ENCODE measurements around the gene LMX1A.

Gene LMX1A

DNA sequence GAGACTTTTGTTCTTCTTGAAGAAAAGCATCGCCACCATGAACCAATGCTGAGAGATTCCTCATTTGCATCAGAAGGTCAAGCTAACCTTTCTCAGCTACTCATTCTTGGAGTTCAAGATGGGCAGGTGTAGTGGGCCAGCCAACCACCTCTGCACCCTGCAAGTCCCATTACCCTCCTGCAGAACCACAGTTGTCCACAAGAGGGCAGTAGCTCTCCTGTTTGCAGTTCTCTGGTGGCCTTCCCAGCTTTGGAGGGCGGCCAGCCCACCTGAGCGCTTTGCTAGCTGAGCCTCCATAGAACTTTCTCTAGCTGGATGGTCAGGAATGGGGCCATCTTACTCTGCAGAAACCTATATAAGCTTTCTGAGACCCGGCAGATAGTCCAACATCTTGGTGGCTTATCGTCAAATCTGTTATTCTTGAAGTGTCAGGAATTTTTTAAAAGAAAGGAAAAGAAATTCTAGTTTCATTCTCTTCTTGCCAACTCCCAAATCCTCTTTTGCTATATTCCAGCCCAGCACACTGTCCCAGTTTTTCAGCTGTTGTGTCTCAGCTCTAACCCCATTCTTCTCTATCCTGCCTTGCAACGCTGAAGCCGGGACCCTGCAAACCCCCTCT, 11.0 kb upstream of the LMX1A start:
- DNase-seq (ENCODE audit: low spot score), result peak; percentile 79

DNA sequence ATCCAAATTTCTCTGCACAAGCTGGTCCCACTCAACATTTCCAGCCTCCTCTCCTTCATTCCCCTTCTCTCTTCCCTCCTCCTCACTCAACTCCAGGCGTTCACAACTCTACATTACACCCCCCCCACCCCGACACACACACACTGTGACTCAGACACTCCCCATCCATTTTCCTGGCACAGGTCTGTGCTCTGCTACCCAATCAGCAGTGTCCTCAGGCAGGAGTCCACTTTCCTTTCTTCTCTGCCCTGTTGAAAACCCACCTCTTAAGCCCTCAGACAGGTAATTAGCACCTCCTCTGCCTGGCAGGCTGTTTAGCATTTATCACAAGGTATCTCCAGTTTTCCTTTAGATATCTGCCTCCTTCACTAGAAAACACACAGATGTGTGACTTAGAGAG, 8.8 kb upstream of the LMX1A start:
- DNase-seq (ENCODE audit: low spot score), result no peak

DNA sequence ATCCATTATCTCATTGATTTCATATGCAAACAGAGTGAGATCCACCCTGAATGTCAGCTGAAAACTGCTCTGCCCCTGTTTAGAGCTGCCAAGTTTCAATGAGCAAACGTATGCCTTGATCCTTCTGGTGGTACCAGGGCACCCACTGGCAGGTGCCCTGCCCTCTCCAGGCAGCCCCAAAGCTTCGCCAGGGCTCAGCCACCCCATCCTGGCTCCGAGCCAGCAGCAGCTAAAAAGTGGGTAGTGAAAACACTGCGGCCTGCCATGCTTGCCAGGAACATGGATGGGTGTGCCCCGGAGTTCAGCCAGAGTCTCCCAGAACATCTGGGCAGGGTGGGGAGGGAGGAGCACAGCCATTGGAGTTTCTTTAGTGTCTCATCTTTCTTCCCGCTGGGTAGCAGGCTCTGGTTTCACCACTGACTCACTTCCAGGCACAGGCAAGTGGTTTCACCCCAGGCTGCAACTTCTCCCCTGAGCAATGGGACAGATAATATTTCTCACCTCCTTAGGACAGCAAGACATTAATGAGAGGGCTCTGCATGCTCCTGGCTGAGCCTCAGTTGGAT, 8.1 kb upstream of the LMX1A start:
- DNase-seq (ENCODE audit: low spot score), result no peak

DNA sequence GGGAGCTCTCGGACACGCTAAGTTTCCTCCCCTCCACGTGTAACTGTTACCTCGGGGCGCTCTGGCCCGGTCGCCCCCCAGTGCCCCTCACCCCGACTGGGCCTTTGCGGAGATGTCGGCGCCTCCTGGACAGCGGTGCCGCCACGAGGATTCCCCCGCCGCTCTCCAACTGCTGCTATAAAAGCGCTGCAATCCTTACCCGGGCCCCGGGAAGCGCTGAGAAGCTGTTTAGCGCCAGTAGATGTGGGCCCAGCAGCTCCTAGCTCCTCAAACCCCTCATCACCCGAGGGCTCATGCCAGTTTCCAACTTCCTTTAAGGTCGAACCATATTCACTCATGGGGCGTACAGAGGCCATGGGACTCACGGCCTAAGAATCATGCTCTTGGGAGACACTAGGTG, 361 bp upstream of the LMX1A start:
- DNase-seq (ENCODE audit: low spot score), result no peak

DNA sequence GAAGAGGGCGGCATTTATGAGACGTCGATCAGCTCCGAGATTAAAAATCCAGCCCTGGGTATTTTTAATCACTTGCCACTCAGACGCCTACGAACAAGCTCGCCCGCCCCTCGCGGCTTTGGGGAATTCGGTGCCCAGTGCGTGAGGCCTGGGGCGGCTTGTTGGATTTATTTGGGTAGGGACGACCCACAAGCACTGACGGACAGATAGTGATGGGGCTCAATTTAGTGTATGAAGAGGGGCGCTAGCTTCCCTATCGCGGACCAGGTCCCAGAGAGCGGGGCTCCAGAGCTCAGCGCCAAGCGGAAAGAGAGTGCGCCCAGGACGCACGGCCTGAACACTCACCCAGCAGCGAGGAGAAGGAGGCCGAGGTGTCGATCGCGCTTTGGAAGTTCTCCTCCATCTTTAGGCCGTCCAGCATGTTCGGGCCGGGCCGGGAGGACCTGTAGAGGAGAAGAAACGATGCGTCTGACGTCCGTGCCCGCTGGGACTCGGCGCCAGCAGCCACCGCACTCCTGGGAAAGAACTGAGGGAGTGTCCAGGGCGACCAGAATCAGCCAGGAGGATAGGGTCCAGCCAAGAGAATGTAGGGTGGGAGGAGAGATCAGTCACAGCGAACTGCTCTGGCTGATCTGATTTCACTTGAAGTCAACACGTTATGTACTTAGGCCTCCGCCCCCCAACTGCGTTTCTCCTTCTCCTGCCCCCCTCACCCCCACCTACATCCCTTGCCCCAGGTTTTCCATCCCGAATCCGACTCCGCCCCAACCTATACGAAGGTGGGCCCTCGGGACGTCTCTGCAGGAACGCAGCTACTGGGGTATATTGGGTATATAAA, 1.2 kb downstream of the LMX1A start:
- DNase-seq (ENCODE audit: low spot score), result no peak

DNA sequence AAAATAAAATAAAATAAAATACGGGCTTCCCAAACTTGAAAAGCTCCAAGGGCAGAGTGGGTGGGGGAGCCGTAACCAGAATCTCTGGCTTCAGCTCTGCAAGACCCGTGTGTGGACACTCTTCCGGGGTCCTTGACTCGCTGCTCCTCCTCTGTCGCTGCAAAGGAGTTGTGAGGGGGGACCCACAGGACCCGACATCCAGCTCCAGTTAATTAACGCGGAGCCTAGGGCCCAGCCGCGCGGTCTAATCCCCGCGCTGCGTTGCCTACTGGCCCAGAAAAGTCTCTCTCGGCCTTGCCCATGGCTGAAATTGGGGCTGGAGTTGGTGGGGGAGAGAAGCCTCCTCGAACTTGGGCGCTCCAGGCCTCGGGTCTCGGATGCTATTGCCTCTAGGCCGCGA, 1.8 kb downstream of the LMX1A start:
- DNase-seq (ENCODE audit: low spot score), result no peak

DNA sequence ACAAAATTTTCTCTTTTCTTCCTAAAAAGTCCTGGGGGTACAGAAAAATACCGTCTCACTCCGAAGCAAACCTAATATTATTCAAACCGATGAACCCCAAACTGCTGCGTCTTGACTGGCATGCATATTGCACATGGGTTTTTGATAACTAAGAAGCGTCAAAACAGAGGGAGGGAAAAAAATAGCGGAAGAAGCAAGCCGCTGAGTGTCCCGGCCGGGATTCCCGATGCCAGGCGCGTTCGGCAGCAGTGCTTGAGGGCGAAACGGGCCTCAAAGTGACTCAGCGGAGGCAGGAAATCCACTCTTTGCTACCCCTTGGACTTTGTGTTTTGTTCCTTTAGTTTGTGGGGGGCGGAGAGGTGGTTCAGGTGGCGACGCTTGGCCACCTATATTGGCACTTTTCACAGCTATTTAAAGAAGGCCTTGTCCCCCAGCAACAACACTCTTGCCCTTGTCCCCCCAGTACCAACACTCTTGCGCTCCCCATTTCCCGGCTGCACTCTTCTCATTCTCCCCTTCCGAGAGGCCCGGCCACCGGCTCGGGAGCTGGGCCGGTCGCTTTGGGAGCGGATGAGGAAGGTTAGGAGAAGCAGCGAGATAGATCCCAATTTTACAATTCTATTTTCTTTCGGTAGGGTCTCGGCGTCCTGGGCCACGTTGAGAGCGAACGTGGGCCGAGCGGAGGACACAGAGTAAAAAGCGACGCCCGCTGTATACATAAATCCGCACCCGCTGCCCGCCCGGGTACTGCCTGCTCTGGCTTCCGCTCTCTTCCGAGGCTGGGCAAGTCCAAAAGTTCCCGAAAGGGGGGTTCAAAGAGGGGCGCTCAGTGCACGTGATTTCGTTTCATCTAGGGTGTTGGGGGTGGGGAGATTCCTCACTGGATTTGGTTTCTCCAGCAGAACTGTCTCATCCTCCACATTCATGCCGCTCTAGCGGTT, 2.5 kb downstream of the LMX1A start:
- DNase-seq (ENCODE audit: low spot score), result no peak

DNA sequence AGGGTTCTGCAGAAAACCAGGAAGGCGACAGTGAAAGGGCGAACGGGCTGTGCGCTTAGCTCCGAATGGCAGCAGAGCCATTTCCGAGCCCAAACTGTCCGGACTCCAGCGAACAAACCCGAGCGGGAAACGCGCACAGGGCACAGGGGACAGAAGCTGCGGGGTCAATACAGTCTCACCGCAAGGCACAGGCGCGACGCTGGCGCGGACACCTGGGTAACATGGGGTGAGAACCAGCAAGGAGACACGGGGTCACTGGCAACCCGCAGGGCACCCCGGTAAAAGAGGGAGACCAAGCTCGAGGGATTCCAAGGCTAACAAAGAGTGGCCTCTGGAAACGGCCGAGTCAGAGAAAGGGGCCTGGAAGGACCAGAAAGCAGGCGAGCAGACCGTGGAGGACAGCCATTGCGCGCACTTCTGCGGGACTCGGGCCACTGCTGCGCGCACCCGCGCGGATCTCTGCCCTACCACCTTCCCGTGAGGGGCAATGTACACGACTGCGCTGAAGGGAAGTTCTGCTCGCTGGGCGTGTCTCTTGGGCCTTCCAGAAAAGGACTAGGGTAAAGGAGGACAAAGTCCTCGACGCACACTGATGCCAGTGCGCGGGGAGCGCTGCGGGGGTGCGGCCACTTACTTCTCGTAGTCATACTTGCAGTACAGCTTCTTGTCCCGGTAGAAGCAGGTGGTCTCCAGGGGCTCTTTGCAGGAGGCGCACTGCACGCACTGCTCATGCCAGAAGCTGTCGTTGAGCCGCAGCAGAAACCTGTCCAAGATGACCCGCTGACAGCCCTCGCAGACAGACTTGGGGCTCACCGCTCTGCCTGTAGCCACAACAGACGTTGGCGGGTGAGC, 3.8 kb downstream of the LMX1A start:
- DNase-seq (ENCODE audit: low spot score), result no peak

DNA sequence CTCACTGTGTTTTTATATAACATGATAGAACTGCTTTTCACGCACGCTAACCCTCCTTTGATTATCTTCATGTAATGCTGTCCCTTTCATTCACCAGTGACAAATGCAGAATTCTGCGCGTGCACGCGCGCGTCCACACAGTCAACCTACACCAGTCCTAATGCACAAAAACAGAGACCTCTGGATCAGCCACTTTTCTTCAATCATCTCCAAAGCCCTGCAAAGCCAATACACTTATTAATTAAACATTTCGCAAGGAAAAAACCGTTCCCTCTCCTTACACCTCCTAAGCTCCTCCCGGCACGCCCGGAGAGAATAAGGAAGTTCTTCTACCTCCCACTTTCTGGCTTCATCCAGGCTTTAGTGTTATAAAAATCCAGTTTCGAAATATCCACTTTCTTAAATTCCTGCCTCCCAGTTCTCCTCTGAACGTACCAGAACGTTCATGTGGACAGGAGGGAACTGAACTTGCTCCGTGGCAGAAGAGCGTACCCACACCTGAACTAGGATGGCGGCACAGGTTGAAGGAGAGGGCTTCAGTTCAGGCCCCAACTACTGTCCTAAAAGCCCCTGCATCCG, 4.6 kb downstream of the LMX1A start:
- DNase-seq (ENCODE audit: low spot score), result no peak

DNA sequence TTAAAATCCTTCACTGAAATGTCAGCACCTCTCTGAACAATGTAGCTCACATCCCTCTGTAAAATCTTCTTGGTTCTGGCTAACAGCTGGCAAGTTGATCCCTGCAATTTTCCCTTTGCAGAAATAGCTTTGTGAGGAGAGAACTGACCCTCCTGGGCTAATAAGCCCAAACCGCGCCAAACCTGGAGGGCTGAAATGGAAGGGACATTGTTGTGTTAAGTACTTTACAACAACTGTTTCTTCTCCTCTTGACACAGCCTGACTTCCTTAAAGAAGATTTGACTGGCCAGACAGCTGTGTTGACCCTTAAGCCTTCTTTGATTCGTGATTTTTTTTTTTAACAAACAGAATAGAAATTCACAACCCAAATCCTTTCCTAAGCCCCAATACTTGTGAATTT, 5.7 kb downstream of the LMX1A start:
- DNase-seq (ENCODE audit: low spot score), result no peak

DNA sequence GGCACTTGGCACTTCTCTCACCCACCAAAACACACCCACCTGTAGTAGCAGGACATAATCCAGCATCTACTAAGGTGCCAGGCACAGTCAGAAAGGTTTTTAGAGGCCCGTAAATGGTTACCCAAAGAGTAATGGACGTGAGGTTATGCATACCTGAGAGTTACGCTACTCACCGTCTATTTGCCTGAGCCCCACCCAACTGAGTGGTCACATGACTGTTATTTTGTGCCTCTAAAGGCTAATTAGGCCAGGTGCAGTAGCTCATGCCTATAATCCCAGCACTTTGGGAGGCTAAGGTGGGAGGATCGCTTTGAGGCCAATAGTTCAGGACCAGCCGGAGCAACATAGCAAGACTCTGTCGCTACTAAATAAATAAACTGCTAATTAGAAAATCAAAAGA, 11.0 kb downstream of the LMX1A start:
- no peak for DNase-seq (ENCODE audit: low spot score)

DNA sequence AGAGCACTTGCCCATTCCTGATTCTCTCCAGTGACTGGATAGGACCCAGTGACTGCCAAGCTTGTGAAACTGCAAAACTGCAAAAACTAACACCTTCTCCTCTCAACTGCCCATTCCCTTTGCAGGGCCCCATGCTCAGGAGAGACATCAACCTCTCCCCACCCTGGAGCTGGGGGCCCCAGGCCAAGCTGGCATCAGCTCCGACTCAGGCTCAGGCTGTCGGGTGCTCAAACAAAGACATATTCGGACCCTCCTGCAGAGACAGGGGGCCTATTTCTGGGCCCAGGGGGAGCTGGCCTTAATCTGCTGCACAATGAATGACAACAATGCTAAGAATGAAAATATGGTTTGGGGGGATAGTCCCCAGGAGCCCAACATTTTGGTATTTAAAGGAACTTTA, 11.8 kb downstream of the LMX1A start:
- DNase-seq (ENCODE audit: low spot score), result no peak

DNA sequence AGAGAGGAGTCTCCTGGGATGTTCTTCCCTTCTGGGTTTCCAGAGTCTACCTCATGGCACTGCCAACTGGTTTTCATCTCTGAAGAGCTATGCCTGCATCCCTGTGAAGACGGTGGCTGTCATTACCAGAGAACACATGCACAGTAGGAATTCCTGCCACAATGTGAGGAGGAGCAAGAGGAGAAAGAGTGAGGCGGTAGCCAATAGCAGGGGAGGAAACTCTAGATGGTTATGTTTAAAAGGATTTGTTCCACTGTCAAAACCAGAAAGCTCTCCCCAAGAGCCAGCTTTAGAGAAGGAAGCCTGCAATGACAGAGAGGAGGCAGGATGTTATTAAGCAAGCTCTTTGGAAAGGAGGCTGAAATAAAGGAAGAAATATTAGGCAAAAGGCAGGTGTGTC, 12.3 kb downstream of the LMX1A start:
- no peak for DNase-seq (ENCODE audit: low spot score)

DNA sequence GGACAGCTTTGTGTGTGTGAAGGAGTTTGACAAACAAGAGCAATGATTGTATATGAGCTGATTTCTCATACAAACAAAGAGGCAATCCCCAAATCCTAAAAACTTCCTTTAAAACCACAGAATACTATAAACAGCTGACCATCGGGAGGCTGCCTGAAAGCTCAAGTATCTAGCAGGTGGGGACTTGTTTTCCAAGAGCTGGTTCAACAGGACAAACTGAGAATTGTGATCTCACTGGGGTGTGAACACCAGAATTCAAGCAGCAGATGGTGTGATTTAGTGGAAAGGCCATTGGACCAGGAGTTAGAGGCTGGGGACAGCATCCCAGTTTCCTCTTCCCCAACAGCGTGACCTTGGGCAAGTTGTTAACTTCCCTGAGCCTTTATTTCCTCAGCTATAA, 13.9 kb downstream of the LMX1A start:
- DNase-seq (ENCODE audit: low spot score), result no peak

DNA sequence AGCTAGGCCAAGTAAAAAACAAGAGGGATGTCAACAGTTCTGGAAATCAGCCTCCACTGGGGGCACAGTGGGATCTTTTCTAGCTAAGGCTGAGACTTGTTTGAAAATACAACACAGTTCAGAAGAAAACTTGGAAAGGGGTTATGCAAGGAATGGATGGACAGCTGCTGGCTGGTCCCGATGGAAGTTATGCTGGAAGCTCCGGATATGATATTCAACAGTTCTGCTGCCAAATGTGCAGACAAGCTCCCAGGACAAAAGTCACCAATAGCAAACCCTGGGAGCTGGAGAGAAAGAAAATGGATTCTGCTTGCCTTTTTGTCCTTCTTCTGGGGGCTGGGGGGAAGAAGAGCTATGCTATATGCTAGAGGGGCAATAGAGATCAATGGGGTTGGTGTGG, 14.3 kb downstream of the LMX1A start:
- no peak for DNase-seq (ENCODE audit: low spot score)

DNA sequence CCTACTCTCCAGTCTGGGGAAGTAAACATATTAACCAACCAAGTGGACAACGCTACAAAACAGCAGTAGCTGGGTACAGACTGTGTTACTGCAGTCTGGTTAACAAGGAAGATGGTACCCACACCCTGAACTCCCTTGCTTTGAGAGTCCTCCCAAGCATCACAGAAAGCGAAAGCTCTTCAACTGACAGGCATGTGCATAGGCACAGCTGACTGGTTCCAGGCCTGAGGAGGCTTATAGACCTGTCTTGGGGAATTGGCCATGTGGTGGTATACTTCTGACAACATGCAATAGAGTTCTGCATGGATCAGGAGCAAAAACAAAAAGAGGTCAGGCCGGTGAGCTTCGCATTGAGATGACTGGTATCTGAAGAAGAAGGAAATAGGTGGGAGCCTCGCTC, 17.4 kb downstream of the LMX1A start:
- DNase-seq (ENCODE audit: low spot score), result no peak

DNA sequence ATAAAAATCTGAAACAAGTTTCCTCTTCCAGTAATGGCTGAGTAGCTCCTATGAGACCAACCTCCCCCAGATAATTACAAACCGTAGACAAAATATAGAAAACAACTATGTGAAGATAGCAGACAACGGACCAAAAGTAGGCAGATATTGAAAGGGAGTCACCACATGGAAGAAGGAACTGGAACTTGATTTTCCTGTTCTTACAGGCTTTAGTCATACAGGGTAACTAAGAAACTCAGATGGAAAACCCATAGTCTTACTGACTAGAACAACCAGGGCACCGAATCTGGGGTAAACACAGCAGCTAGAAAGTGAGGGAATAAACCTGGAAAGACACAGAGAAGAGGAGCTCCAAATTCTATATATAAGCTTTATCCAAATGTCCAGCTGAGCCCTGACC, 26.0 kb downstream of the LMX1A start:
- DNase-seq (ENCODE audit: low spot score), result no peak

DNA sequence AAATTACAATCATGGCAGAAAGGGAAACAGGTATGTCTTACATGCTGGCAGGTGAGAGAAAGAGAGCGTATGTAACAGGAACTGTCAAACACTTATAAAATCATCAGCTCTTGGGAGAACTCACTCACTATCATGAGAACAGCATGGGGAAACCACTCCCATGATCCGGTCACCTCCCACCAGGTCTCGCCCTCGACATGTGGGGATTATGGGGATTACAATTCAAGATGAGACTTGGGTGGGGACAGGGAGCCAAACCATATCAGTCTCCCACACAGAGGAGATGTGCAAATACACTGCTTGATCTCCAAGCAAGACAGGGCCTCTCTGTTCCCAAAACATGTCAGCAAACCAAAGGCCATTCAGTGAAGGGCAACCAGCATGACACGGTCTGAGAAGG, 27.4 kb downstream of the LMX1A start:
- DNase-seq (ENCODE audit: low spot score), result no peak

DNA sequence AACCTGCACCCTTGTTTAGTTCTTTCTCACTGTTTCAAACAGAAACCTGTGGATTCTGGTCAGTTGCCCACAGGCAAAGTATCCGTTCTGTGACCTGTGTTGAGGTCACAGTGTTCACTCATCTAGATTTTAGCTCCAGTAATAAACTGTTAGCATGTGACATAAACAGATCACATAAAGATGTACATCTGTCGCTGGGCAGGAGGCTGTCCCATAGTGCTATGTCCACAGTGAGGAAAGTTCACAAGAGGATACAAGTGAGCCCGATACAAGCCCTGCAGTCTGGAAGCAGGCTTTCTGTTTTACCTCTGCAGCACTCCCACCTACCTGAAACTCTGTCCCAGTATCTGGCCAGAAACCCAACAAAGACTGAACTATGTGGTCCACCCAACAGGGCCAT, 28.4 kb downstream of the LMX1A start:
- DNase-seq (ENCODE audit: low spot score), result no peak

DNA sequence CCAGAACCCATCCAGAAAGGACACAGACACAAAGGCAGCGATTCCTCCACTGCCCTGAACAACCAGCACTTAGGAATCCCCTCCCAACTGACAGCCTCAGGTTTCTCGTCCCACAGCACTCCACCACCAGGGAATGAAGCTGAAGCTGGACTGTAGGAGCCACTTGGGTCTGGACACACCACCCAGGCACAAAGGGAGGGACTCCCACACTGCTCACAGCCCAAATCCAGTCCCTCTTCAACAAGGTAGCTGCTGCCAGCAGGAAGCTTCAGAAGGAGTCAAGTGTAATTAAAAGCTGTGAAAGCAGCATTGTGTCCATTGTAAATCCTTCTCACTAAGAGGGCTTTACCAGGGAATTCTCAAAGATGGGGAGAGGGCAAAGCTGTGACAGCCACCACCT, 29.0 kb downstream of the LMX1A start:
- no peak for DNase-seq (ENCODE audit: low spot score)
